A549 (cell line): ENCODE results near the gene SLC2A4RG.

Experiments
- CEBPB ChIP-seq, 2 experiments: fragments of >200 bp in 1 of 2; sonication (Bioruptor Twin) in 1 of 2; formaldehyde crosslinking in 1 of 2; IDR thresholded peaks; 2 replicates each; pipeline ENCODE4 v1.6.1; 2012 to 2016
- EP300 ChIP-seq, 2 experiments: fragments of >200 bp; sonication (Bioruptor Twin); formaldehyde crosslinking; IDR thresholded peaks; 2 replicates in 1 of 2; 3 replicates in 1 of 2; pipeline ENCODE4 v1.6.1; 2016 to 2017
- FOXS1 ChIP-seq: fragments of 250-450 bp; sonication (Bioruptor Pico); IDR thresholded peaks from 2 replicates; pipeline ENCODE4 v1.5.0; 2020; ENCODE audit warnings: mild to moderate bottlenecking, moderate library complexity
- JUNB ChIP-seq: fragments of >200 bp; sonication (Bioruptor Twin); formaldehyde crosslinking; IDR thresholded peaks from 2 replicates; pipeline ENCODE4 v1.6.1; 2016
- MYC ChIP-seq: IDR thresholded peaks from 2 replicates; pipeline ENCODE4 v1.6.1; 2012; ENCODE audit warnings: mild to moderate bottlenecking, inconsistent platforms, low read length, improper control_type of control experiment, borderline replicate concordance
- POLR2A ChIP-seq: IDR thresholded peaks from 2 replicates; pipeline ENCODE4 v1.6.1; 2012; ENCODE audit warnings: mild to moderate bottlenecking, low read length
- RARB ChIP-seq: fragments of 250-450 bp; sonication (Bioruptor Pico); IDR thresholded peaks from 2 replicates; pipeline ENCODE4 v1.8.0; 2021; ENCODE audit warnings: mild to moderate bottlenecking, moderate library complexity
- REST ChIP-seq: fragments of 200-600 bp; sonication (generic); IDR thresholded peaks from 2 replicates; pipeline ENCODE4 v1.6.1; 2016; ENCODE audit warnings: antibody characterized with exemption, mild to moderate bottlenecking, moderate library complexity
- SREBF2 ChIP-seq: fragments of 450-650 bp; IDR thresholded peaks from 2 replicates; pipeline ENCODE4 v1.6.1; 2014; ENCODE audit warnings: mild to moderate bottlenecking, moderate library complexity
- TP53 ChIP-seq: fragments of 250-450 bp; sonication (Bioruptor Pico); IDR thresholded peaks from 2 replicates; pipeline ENCODE4 v1.5.0; 2021; ENCODE audit warnings: mild to moderate bottlenecking, moderate library complexity
- TF ChIP-seq, protein P1 (sequence below): fragments of >200 bp; sonication (Bioruptor Twin); formaldehyde crosslinking; IDR thresholded peaks from 3 replicates; pipeline ENCODE4 v1.5.1; 2016

DNA sequence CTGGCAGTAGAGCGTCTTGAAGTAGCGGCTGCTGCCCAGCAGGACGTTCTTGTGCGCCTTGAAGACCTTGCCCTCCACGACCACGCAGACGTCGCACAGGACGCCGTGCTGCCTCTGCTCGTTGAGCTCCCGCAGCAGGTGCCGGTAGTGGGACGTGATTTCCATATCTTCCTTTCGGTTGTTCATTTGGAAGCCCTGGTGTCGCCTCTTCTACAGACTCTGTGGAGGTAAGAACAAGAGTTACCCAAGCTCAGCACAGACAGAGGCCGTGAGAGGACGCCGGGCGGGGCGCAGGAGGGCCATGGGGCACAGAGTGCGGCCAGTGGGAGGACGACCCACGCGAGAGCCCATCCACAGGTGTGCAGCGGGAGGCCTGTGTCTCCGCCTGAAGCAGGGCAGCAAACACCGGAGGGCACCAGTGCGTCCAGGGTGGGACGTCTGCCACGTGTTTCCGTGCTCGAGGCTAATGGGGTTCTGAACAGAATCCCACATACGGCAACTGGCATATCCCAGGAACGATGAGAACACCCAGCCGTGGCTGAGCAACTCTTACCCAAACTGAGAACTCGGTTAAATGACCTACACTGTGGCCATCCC is 51.1 kb downstream of the SLC2A4RG start:
- TF ChIP-seq FOXS1 (CRISPR knock-in tag) (no peak), SREBF2 (no peak), POLR2A (no peak), MYC (no peak), CEBPB (IDR thresholded peaks at IDR 0.05) (no peak), RARB (no peak), EP300 (IDR thresholded peaks at IDR 0.05) (no peak), TP53 (CRISPR knock-in tag) (no peak), REST (no peak), JUNB (no peak)
- TF ChIP-seq, protein P1, sequence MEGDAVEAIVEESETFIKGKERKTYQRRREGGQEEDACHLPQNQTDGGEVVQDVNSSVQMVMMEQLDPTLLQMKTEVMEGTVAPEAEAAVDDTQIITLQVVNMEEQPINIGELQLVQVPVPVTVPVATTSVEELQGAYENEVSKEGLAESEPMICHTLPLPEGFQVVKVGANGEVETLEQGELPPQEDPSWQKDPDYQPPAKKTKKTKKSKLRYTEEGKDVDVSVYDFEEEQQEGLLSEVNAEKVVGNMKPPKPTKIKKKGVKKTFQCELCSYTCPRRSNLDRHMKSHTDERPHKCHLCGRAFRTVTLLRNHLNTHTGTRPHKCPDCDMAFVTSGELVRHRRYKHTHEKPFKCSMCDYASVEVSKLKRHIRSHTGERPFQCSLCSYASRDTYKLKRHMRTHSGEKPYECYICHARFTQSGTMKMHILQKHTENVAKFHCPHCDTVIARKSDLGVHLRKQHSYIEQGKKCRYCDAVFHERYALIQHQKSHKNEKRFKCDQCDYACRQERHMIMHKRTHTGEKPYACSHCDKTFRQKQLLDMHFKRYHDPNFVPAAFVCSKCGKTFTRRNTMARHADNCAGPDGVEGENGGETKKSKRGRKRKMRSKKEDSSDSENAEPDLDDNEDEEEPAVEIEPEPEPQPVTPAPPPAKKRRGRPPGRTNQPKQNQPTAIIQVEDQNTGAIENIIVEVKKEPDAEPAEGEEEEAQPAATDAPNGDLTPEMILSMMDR: no peak
